Measurements from ENCODE around the gene MT1A.

- TF ChIP-seq POLR2A (IDR thresholded peaks at IDR 0.05; ENCODE audit: low read depth, low read length) = no peak
- no peak for TF ChIP-seq EZH2 (IDR thresholded peaks at IDR 0.05; ENCODE audit: borderline replicate concordance, low read depth, low read length, severe bottlenecking)
These were observed 46.9 kb upstream of the MT1A start for GRCh38 chr16:56591377-56592060.
